ENCODE results near the gene HCST.
"Not testable (repeated sequence)": the region's sequence is repeated elsewhere in the genome, so short reads cannot be mapped to it uniquely, and the experiment has no call there.

The HCST gene

GRCh38 chr19:35889370-35890112 lies 12.8 kb upstream of the HCST start:
- Histone ChIP-seq H3K4me2 (ENCODE audit: low read length) (no peak overlapping the region), H4K8ac (ENCODE audit: low read depth, low read length) (no peak overlapping the region), H3K18ac (ENCODE audit: low read length) (no peak overlapping the region), H2BK120ac (ENCODE audit: low read depth, low read length) (no peak overlapping the region), H3K79me1 (ENCODE audit: low read length) (no peaks in the 10 kb centered on the region), H2AK5ac (ENCODE audit: low read length) (no peak overlapping the region), H3K27ac (ENCODE audit: low read depth, low read length) (no peak overlapping the region), H3K4ac (ENCODE audit: low read depth, low read length) (no peak overlapping the region), H4K5ac (ENCODE audit: low read length) (no peak overlapping the region), H3K9ac (ENCODE audit: low read length) (no peak overlapping the region), H3K23ac (ENCODE audit: low read length) (no peak overlapping the region), H2BK15ac (replicated peaks; ENCODE audit: low read depth) (no peak overlapping the region), H2BK5ac (ENCODE audit: low read length) (no peak overlapping the region), H3K36me3 (ENCODE audit: control insufficient read depth, insufficient read depth, low read length) (peaks cover 12% of the 10 kb centered on the region), H3K4me3 (ENCODE audit: low read length) (no peak overlapping the region), H3K56ac (ENCODE audit: low read length) (no peak overlapping the region), H3K4me1 (ENCODE audit: control insufficient read depth, low read depth, low read length) (no peaks in the 10 kb centered on the region), H3K79me2 (ENCODE audit: control insufficient read depth, insufficient read depth, low read length) (no peaks in the 10 kb centered on the region), H3K27me3 (ENCODE audit: insufficient read depth, low read length, poor library complexity) (no peaks in the 10 kb centered on the region)
- no CpG with 5 or more reads among the region's 18 CpGs for WGBS (ENCODE audit: extremely low coverage, insufficient coverage, low lambda C conversion rate)
- no peak for DNase-seq

- no peak overlapping the region for H3K27ac ChIP-seq (ENCODE audit: low read depth, low read length)
- peaks cover 12% of the 10 kb centered on the region for H3K36me3 ChIP-seq (ENCODE audit: control insufficient read depth, insufficient read depth, low read length)
- H3K4me3 ChIP-seq (ENCODE audit: low read length): no peak overlapping the region
- H3K27me3 ChIP-seq (ENCODE audit: insufficient read depth, low read length, poor library complexity): no peaks in the 10 kb centered on the region
- H3K79me2 ChIP-seq (ENCODE audit: control insufficient read depth, insufficient read depth, low read length): no peaks in the 10 kb centered on the region
- no peak overlapping the region for H3K23ac ChIP-seq (ENCODE audit: low read length)
- WGBS (ENCODE audit: extremely low coverage, insufficient coverage, low lambda C conversion rate): no CpG with 5 or more reads among the region's 13 CpGs
- no peak overlapping the region for H2BK5ac ChIP-seq (ENCODE audit: low read length)
- H2BK15ac ChIP-seq (replicated peaks; ENCODE audit: low read depth): no peak overlapping the region
- no peak overlapping the region for H4K8ac ChIP-seq (ENCODE audit: low read depth, low read length)
- no peaks in the 10 kb centered on the region for H3K4me1 ChIP-seq (ENCODE audit: control insufficient read depth, low read depth, low read length)
- DNase-seq: no peak
- H3K56ac ChIP-seq (ENCODE audit: low read length): no peak overlapping the region
- no peak overlapping the region for H3K18ac ChIP-seq (ENCODE audit: low read length)
- H3K4ac ChIP-seq (ENCODE audit: low read depth, low read length): no peak overlapping the region
- no peak overlapping the region for H4K5ac ChIP-seq (ENCODE audit: low read length)
- no peak overlapping the region for H2AK5ac ChIP-seq (ENCODE audit: low read length)
- H3K4me2 ChIP-seq (ENCODE audit: low read length): no peak overlapping the region
- H2BK120ac ChIP-seq (ENCODE audit: low read depth, low read length): no peak overlapping the region
- H3K9ac ChIP-seq (ENCODE audit: low read length): no peak overlapping the region
- no peaks in the 10 kb centered on the region for H3K79me1 ChIP-seq (ENCODE audit: low read length)
Measured at GRCh38 chr19:35890113-35890650, 12.1 kb upstream of the HCST start.

GRCh38 chr19:35891819-35892218 lies 10.5 kb upstream of the HCST start:
- not testable (repeated sequence) for H3K56ac ChIP-seq (ENCODE audit: low read length); H4K8ac ChIP-seq (ENCODE audit: low read depth, low read length); H2BK120ac ChIP-seq (ENCODE audit: low read depth, low read length); H4K5ac ChIP-seq (ENCODE audit: low read length); DNase-seq; H2BK5ac ChIP-seq (ENCODE audit: low read length); H3K79me2 ChIP-seq (ENCODE audit: control insufficient read depth, insufficient read depth, low read length); H3K4ac ChIP-seq (ENCODE audit: low read depth, low read length); H2AK5ac ChIP-seq (ENCODE audit: low read length); H3K4me2 ChIP-seq (ENCODE audit: low read length); H3K4me1 ChIP-seq (ENCODE audit: control insufficient read depth, low read depth, low read length); H3K9ac ChIP-seq (ENCODE audit: low read length); H3K79me1 ChIP-seq (ENCODE audit: low read length); H3K27me3 ChIP-seq (ENCODE audit: insufficient read depth, low read length, poor library complexity); H3K18ac ChIP-seq (ENCODE audit: low read length); H3K27ac ChIP-seq (ENCODE audit: low read depth, low read length); H2BK15ac ChIP-seq (replicated peaks; ENCODE audit: low read depth); H3K23ac ChIP-seq (ENCODE audit: low read length); H3K4me3 ChIP-seq (ENCODE audit: low read length)
- no CpG with 5 or more reads among the region's 3 CpGs for WGBS (ENCODE audit: extremely low coverage, insufficient coverage, low lambda C conversion rate)
- H3K36me3 ChIP-seq (ENCODE audit: control insufficient read depth, insufficient read depth, low read length): peaks cover 15% of the 10 kb centered on the region

- Histone ChIP-seq H3K27me3 (ENCODE audit: insufficient read depth, low read length, poor library complexity) (no peaks in the 10 kb centered on the region), H3K4me3 (ENCODE audit: low read length) (no peak overlapping the region), H3K27ac (ENCODE audit: low read depth, low read length) (no peak overlapping the region), H2BK15ac (replicated peaks; ENCODE audit: low read depth) (no peak overlapping the region), H3K4ac (ENCODE audit: low read depth, low read length) (no peak overlapping the region), H3K23ac (ENCODE audit: low read length) (no peak overlapping the region), H2BK5ac (ENCODE audit: low read length) (no peak overlapping the region), H3K79me2 (ENCODE audit: control insufficient read depth, insufficient read depth, low read length) (peaks cover 2% of the 10 kb centered on the region), H4K8ac (ENCODE audit: low read depth, low read length) (no peak overlapping the region), H3K4me2 (ENCODE audit: low read length) (no peak overlapping the region), H3K79me1 (ENCODE audit: low read length) (peaks cover 6% of the 10 kb centered on the region), H4K5ac (ENCODE audit: low read length) (no peak overlapping the region), H3K4me1 (ENCODE audit: control insufficient read depth, low read depth, low read length) (no peaks in the 10 kb centered on the region), H3K9ac (ENCODE audit: low read length) (no peak overlapping the region), H2AK5ac (ENCODE audit: low read length) (no peak overlapping the region), H3K18ac (ENCODE audit: low read length) (no peak overlapping the region), H2BK120ac (ENCODE audit: low read depth, low read length) (no peak overlapping the region), H3K36me3 (ENCODE audit: control insufficient read depth, insufficient read depth, low read length) (peaks cover 11% of the 10 kb centered on the region), H3K56ac (ENCODE audit: low read length) (no peak overlapping the region)
- DNase-seq: no peak
- WGBS (ENCODE audit: extremely low coverage, insufficient coverage, low lambda C conversion rate): no CpG with 5 or more reads among the region's 2 CpGs
Measured at GRCh38 chr19:35894342-35894741, 8.0 kb upstream of the HCST start.

GRCh38 chr19:35895911-35896642 lies 6.3 kb upstream of the HCST start:
- no peaks in the 10 kb centered on the region for H3K27me3 ChIP-seq (ENCODE audit: insufficient read depth, low read length, poor library complexity)
- no peak overlapping the region for H3K56ac ChIP-seq (ENCODE audit: low read length)
- no CpG with 5 or more reads among the region's 21 CpGs for WGBS (ENCODE audit: extremely low coverage, insufficient coverage, low lambda C conversion rate)
- no peak overlapping the region for H3K9ac ChIP-seq (ENCODE audit: low read length)
- no peak overlapping the region for H3K23ac ChIP-seq (ENCODE audit: low read length)
- no peak overlapping the region for H2BK15ac ChIP-seq (replicated peaks; ENCODE audit: low read depth)
- no peaks in the 10 kb centered on the region for H3K4me1 ChIP-seq (ENCODE audit: control insufficient read depth, low read depth, low read length)
- H3K4me2 ChIP-seq (ENCODE audit: low read length): no peak overlapping the region
- H3K36me3 ChIP-seq (ENCODE audit: control insufficient read depth, insufficient read depth, low read length): peaks cover 8% of the 10 kb centered on the region
- peaks cover 6% of the 10 kb centered on the region for H3K79me1 ChIP-seq (ENCODE audit: low read length)
- no peak overlapping the region for H2AK5ac ChIP-seq (ENCODE audit: low read length)
- H4K8ac ChIP-seq (ENCODE audit: low read depth, low read length): no peak overlapping the region
- H4K5ac ChIP-seq (ENCODE audit: low read length): no peak overlapping the region
- H3K4ac ChIP-seq (ENCODE audit: low read depth, low read length): no peak overlapping the region
- peaks cover 2% of the 10 kb centered on the region for H3K79me2 ChIP-seq (ENCODE audit: control insufficient read depth, insufficient read depth, low read length)
- no peak for DNase-seq
- H3K4me3 ChIP-seq (ENCODE audit: low read length): no peak overlapping the region
- H2BK5ac ChIP-seq (ENCODE audit: low read length): no peak overlapping the region
- no peak overlapping the region for H3K27ac ChIP-seq (ENCODE audit: low read depth, low read length)
- H3K18ac ChIP-seq (ENCODE audit: low read length): no peak overlapping the region
- no peak overlapping the region for H2BK120ac ChIP-seq (ENCODE audit: low read depth, low read length)

All from mesendoderm (in vitro differentiated cells).